Lower leg skin (tissue), 4 donors: ENCODE results near the gene DYNAP. TPM values are rescaled to one million over a fixed set of nuclear protein-coding genes. Genes with fewer than 3 reads are reported as not detected.

Experiments used
- DNase-seq, 2 donors: peaks; one replicate each; pipeline ENCODE4 v3.0.0-alpha.2; 2019; ENCODE audit warnings: low spot score in 2 of 2
- H3K4me3 ChIP-seq: fragments of 200-600 bp; sonication (generic); 2 replicates; pipeline ENCODE4 v1.5.1; 2017; ENCODE audit warnings: mild to moderate bottlenecking, low read depth; ENCODE audit not compliant: poor library complexity, severe bottlenecking
- CTCF ChIP-seq, 3 donors: fragments of 450-650 bp; IDR thresholded peaks; one replicate each; pipeline ENCODE4 v1.5.1; 2016; ENCODE audit warnings: antibody characterized with exemption in 3 of 3, mild to moderate bottlenecking in 3 of 3, moderate library complexity in 2 of 3
- POLR2A ChIP-seq, 2 donors: fragments of 450-650 bp; IDR thresholded peaks; one replicate each; pipeline ENCODE4 v1.6.1; 2016 to 2017; ENCODE audit warnings: antibody characterized with exemption in 2 of 2, mild to moderate bottlenecking in 1 of 2, moderate library complexity in 1 of 2
- WGBS, 2 donors: methylation state at CpG; one replicate each; pipeline ENCODE4 v1.1.5; 2018; 5-methylcytosine and 5-hydroxymethylcytosine counted together
- intact Hi-C: fragments of 100-400 bp; cut with DNase I; formaldehyde crosslinking; loops from one replicate; pipeline ENCODE4 v1.15.0; 2023; ENCODE audit warnings: low total_unique reads
- total RNA-seq, 4 donors: library from RNA; depleted of rRNA; stranded (reverse); fragments of >200 nt; gene quantifications; one replicate each; pipeline ENCODE4 v1.1.0, GENCODE V29; 2016

The DYNAP gene
- total RNA-seq, 4 donors from 2014 or later, result not detected

- 86 to 93% methylated on average over 3 of the region's 3 CpGs for WGBS, 2 donors
- intact Hi-C loops, result no loop called here
- TF ChIP-seq POLR2A (IDR thresholded peaks at IDR 0.05) (no peak), CTCF (IDR thresholded peaks at IDR 0.05) (no peak)
These were observed 32.1 kb upstream of the DYNAP start for GRCh38 chr18:54558609-54559585.

GRCh38 chr18:54561706-54562267, 29.3 kb upstream of the DYNAP start:
- TF ChIP-seq CTCF (IDR thresholded peaks at IDR 0.05) (no peak), POLR2A (IDR thresholded peaks at IDR 0.05) (no peak)
- intact Hi-C loops, result no loop called here
- DNase-seq, result no peak
- H3K4me3 ChIP-seq, result no peak overlapping the region
- WGBS, 2 donors, result 43 to 50% methylated on average over 1 of the region's 1 CpG

More at GRCh38 chr18:54558609-54559585, 32.1 kb upstream of the DYNAP start:
- H3K4me3 ChIP-seq, result no peak overlapping the region
- no peak for DNase-seq

GRCh38 chr18:54580202-54580729, 10.8 kb upstream of the DYNAP start:
- H3K4me3 ChIP-seq, result no peak overlapping the region
- TF ChIP-seq CTCF (IDR thresholded peaks at IDR 0.05) (no peak), POLR2A (IDR thresholded peaks at IDR 0.05) (no peak)
- 92% methylated on average over 3 of the region's 3 CpGs for WGBS, 2 donors
- DNase-seq, result no peak
- intact Hi-C loops, result no loop called here

GRCh38 chr18:54584065-54584464, 7.0 kb upstream of the DYNAP start:
- TF ChIP-seq CTCF (IDR thresholded peaks at IDR 0.05) (no peak), POLR2A (IDR thresholded peaks at IDR 0.05) (no peak)
- 62 to 73% methylated on average over 1 of the region's 1 CpG for WGBS, 2 donors
- intact Hi-C loops, result no loop called here
- H3K4me3 ChIP-seq, result no peak overlapping the region
- no peak for DNase-seq

- intact Hi-C loops, result no loop called here
- no peak for DNase-seq
- TF ChIP-seq CTCF (IDR thresholded peaks at IDR 0.05) (no peak), POLR2A (IDR thresholded peaks at IDR 0.05) (no peak)
- 71 to 81% methylated on average over 6 of the region's 6 CpGs for WGBS, 2 donors
- no peak overlapping the region for H3K4me3 ChIP-seq
These were observed 5.3 kb upstream of the DYNAP start for GRCh38 chr18:54585743-54586142.
